ENCODE measurements around the gene DNAAF1. TPM values are rescaled to one million over a fixed set of nuclear protein-coding genes. Genes with fewer than 3 reads are reported as not detected.

Gene DNAAF1
- polyA plus RNA-seq, 1 of the 3 experiments (the other 2 are of a cell fraction): 0.35 TPM

DNA sequence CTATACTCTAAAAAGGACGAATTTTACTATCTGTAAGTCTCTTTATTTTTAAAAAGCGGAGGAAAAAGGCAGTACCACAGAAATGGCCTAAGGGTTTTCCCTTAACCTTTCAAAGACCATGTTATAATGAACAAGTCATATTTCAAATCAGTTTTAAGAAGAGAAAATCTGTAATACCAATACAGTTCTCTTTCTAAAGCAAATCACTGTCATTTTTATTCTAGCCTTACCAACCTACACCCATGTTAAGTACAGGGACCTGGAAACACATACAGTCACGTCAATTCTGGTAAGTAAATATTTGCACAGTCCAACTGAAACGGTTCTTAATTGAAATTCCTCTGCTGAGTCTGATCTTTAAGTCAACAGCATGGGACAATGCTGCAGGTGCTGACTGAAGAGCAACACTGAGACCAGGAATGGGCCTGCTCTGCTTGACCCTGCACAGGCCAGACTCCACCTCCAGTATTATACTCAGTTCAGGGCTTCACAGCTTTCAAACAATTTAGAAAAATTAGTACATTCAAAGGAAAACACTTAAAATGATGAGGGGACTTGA lies 48.6 kb upstream of the DNAAF1 start (continued):
- no peak for TF ChIP-seq GATA2 (CRISPR knock-in tag; IDR thresholded peaks at IDR 0.05)
- no peak for TF ChIP-seq SIN3A (IDR thresholded peaks at IDR 0.05; ENCODE audit: borderline replicate concordance, low read depth, low read length)

- H3K9ac ChIP-seq: no peak overlapping the region
- H3F3A ChIP-seq (replicated peaks; ENCODE audit: insufficient read depth): peaks cover 9% of the 10 kb centered on the region
- no peaks in the 10 kb centered on the region for H3K9me2 ChIP-seq
- H4K20me1 ChIP-seq (ENCODE audit: insufficient read depth): peaks cover 34% of the 10 kb centered on the region
- H3K4me2 ChIP-seq: 0 out of 2 replicates have a peak overlapping the region, but pooled peaks have one; percentile 31
- H3K36me3 ChIP-seq (replicated peaks in 1 of 2; ENCODE audit: control insufficient read depth in 1 of 2, insufficient read depth in 2 of 2, low read length in 1 of 2): peaks cover 41 to 50% of the 10 kb centered on the region in 2 experiments
- 95% methylated on average over 7 of the region's 7 CpGs for WGBS (ENCODE audit: low lambda C conversion rate)
- no peaks in the 10 kb centered on the region for H3K27me3 ChIP-seq (ENCODE audit: insufficient read depth)
- no peak for TF ChIP-seq PBX3 (IDR thresholded peaks at IDR 0.05)
- no peak for TF ChIP-seq EP300 (IDR thresholded peaks at IDR 0.05; ENCODE audit: borderline replicate concordance in 1 of 2, low read depth in 1 of 2, low read length in 1 of 2)
- no peak for TF ChIP-seq YY1 (IDR thresholded peaks at IDR 0.05; ENCODE audit: low read depth)
- TF ChIP-seq NRF1 (IDR thresholded peaks at IDR 0.05; ENCODE audit: low read depth, low read length): no peak
- TF ChIP-seq TAF1 (IDR thresholded peaks at IDR 0.05; ENCODE audit: borderline replicate concordance, low read depth, low read length): no peak
- TF ChIP-seq MXI1 (IDR thresholded peaks at IDR 0.05; ENCODE audit: low read depth, low read length): no peak
- no peak for TF ChIP-seq CTCF (IDR thresholded peaks at IDR 0.05)
- no peak for TF ChIP-seq POLR2AphosphoS5 (IDR thresholded peaks at IDR 0.05; ENCODE audit: low read depth, low read length)
- TF ChIP-seq FOSL2 (IDR thresholded peaks at IDR 0.05; ENCODE audit: borderline replicate concordance, low read depth): no peak
- TF ChIP-seq TCF12 (IDR thresholded peaks at IDR 0.05): no peak
- no peak for TF ChIP-seq USF1 (IDR thresholded peaks at IDR 0.05; ENCODE audit: borderline replicate concordance, low read depth)
- TF ChIP-seq EZH2phosphoT487 (IDR thresholded peaks at IDR 0.05; ENCODE audit: borderline replicate concordance, low read depth): no peak
- TF ChIP-seq, protein P1, sequence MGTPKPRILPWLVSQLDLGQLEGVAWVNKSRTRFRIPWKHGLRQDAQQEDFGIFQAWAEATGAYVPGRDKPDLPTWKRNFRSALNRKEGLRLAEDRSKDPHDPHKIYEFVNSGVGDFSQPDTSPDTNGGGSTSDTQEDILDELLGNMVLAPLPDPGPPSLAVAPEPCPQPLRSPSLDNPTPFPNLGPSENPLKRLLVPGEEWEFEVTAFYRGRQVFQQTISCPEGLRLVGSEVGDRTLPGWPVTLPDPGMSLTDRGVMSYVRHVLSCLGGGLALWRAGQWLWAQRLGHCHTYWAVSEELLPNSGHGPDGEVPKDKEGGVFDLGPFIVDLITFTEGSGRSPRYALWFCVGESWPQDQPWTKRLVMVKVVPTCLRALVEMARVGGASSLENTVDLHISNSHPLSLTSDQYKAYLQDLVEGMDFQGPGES (IDR thresholded peaks at IDR 0.05; ENCODE audit: low read depth, low read length): no peak
- TF ChIP-seq, protein P2, sequence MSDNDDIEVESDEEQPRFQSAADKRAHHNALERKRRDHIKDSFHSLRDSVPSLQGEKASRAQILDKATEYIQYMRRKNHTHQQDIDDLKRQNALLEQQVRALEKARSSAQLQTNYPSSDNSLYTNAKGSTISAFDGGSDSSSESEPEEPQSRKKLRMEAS (IDR thresholded peaks at IDR 0.05; ENCODE audit: low read depth): no peak
- no peak for TF ChIP-seq MEF2A (IDR thresholded peaks at IDR 0.05; ENCODE audit: borderline replicate concordance, low read depth)
- no peak for DNase-seq
- POLR2A ChIA-PET: no interaction called here
- no peak overlapping the region for H3K4me3 ChIP-seq (ENCODE audit: low read depth in 2 of 2, low read length in 1 of 2)
- H3K9me3 ChIP-seq: no peaks in the 10 kb centered on the region
- H2AFZ ChIP-seq (ENCODE audit: low read depth): no peak overlapping the region
- peaks cover 46% of the 10 kb centered on the region for H3K79me2 ChIP-seq (ENCODE audit: insufficient read depth)
- no peak overlapping the region for H3K27ac ChIP-seq (ENCODE audit: low read depth in 2 of 2, low read length in 1 of 2)
- CTCF ChIA-PET: interaction anchor here (0.6 to 4.9 kb wide), 2 partner anchors 15 to 85 kb away, joined by 4 to 29 read pairs; no protein-coding TSS in a partner anchor
- peaks cover 0 to 7% of the 10 kb centered on the region in 2 experiments; a peak in 1 of 4 replicates for H3K4me1 ChIP-seq (ENCODE audit: control insufficient read depth in 1 of 2, insufficient read depth in 2 of 2, low read depth in 1 of 2, low read length in 1 of 2)
Observed at GRCh38 chr16:84098939-84099338, 46.2 kb upstream of the DNAAF1 start.
